HG03575 (cell line): ENCODE data around the gene KANSL1L.

ENCODE experiments used
- ATAC-seq: cut with Tn5 transposase; IDR thresholded peaks from one replicate; pipeline ENCODE4 v1.9.1; 2021; ENCODE audit not compliant: unreplicated experiment, insufficient number of reproducible peaks, low FRiP score; ENCODE audit errors: extremely low read depth

The KANSL1L gene

DNA sequence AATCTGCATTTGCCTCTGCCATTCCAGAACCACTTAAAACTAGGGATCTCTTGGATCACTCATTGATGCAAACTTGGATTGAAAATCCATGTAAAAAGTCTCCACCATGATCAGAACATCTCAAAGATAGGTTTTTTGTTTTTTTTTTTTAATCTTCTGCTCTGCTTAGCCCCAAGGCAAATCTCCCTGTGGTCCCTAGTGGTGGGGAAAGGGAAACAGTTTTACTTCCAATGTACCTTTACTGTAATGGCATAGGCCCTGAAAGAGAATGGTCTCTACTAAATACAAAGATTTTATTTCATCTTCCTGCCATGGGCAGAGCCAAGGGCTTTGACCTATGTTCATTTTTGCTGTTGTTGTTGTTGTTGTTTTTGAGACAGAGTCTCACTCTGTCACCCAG, 78.4 kb downstream of the KANSL1L start:
- ATAC-seq: no peak

DNA sequence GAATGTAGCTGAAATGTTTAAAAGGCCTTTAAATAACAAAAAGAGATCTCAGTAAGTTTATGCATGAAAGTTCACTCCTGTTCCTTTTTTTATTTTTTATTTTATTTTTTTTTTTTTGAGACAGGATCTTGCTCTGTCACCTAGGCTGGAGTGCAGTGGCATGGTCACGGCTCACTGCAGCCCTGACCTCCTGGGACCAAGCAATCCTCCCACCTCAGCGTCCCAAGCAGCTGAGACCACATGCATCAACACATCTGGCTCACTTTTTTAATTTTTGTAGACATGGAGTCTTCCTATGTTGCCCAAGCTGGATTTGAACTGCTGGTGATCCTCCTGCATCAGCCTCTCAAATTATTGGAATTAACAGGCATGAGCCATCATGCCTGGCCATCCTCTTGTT, 84.3 kb downstream of the KANSL1L start:
- ATAC-seq: no peak

DNA sequence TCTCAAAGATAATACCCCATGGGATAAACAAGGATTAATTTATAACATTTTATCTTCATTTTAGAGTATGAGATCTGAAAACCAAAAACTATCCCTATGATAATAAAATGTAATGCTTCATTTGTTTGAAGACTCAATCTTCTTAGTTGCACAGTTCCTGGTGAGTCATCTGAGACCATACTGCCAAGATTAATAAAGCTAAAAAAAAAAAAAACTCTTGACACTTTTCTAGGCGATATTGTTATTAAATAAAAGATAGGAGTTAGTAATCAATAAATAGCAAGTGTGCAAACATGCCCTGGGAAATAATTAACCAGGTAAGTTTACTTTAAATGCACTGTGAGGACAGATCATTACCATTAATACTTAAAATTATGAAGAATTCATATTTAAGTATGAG, 84.9 kb downstream of the KANSL1L start:
- no peak for ATAC-seq

DNA sequence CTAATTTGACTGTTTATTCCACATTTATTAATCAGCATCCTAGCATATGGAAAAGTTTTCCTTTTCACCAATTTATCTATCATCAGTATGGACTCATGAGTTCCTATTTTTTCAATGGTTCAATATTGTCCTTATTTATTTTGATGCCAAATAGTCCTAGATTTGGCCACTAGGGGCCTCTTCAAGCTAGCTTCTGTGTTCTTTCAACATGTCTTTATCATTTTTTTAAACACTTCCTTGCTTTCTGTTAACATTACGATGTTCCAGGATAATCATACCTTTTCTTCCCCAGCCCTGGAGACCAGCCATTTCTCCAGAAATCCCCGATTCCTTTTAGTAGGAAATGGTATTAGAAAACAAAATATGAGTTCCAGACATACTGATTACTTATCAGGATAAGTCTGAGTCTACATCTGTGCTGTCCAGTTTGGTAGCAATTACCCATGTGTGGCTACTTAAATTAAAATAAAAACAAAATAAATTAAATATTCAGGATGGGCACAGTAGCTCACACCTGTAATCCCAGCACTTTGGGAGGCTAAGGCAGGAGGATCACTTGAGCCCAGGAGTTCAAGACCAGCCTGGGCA, 98.2 kb downstream of the KANSL1L start:
- ATAC-seq: peak; percentile 73

DNA sequence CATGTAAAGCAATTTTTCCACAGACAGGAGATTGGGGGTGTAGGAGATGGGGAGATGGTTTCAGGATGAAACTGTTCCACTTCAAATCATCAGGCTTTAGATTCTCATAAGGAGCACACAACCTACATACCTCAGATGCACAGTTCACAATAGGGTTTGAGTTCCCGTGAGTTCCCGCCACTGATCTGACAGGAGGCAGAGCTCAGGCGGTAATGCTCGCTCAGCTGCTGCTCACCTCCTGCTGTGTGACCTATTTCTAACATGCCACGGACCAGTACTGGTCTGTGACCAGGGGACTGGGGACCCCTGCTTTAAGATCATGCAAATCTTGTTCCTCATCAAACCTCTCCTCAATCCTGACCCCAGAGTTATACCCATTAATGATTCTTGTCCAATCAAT, 98.7 kb downstream of the KANSL1L start:
- no peak for ATAC-seq

DNA sequence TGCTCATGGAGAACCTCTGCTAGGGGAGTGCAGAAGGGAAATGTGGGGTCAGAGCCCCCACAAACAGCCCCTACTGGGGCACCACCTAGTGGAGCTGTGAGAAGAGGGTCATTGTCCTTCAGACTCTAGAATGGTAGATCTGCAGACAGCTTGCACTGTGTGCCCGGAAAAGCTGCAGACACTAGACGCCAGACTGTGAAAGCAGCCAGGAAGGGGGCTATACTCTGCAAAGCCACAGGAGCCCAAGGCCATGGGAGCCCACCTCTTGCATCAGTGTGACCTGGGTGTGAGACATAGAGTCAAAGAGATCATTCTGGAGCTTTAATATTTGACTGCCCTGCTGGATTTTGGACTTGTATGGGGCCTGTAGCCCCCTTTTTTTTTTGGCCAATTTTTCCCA, 107.9 kb downstream of the KANSL1L start:
- no peak for ATAC-seq

DNA sequence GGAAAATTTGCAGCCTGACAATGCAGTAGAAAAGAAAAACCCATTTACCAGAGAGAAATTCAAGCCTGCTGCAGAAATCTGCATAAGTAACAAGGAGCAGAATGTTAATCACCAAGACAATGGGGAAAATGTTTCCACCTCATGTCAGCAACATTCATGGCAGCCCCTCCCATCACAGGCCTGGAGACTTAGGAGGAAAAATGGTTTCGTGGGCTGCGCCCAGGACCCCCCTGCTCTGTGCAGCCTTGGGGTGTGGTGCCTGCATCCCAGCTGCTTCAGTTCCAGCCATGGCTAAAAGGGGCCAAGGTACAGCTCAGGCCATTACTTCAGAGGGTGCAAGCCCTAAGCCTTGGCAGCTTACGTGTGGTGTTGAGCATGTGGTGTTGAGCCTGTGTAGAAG, 115.4 kb downstream of the KANSL1L start:
- ATAC-seq: no peak

DNA sequence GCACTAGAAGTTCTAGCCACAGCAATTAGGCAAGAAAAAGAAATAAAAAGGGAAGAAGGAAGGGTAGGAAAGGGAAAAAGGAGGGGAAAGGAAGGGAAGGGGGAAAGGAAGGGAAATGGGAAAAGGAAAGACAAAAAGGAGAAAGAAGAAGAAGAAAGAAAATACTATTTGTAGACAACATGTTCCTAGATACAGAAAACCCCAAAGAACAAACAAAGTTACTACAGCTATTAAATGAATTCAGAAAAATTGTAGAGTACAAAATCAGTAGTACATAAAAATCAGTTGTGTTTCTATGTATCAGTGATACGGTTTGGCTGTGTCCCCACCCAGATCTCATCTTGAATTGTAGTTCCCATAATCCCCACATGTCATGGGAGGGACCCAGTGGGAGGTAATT, 116.5 kb downstream of the KANSL1L start:
- no peak for ATAC-seq

DNA sequence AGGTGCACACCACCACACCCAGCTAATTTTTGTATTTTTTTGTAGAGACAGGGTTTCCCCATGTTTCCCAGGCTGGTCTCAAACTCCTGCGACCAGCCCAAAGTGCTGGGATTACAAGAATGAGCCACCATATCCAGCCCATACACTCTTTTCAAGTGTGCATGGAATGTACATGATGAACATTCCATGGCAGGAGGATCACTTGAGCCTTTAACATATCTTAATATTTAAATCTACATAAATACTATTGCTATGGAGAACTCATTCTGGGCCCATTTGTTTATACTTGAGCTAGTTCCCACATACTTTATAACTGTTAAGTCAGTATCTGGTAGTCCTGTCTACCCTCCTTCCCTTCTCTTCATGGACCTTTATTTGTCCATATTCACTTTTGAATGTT, 120.3 kb downstream of the KANSL1L start:
- no peak for ATAC-seq

DNA sequence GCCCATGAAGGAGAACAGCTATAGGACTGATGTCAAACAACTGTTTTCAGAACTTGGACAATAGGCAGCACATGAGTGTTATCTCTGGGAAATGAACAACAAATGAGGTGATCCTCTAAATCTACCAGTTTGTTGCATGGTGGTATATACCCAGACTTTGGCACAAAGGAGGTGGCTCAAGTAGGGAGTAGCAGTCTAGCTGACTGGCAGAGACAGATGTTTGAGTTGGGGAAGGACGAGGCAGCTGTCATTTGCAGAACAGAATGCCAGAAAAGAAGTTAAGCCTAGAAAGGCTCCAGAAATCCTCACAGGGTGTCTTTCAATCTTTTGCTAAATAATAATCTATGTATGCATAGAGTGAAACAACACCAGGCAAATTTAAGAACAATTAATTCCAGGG, 121.4 kb downstream of the KANSL1L start:
- no peak for ATAC-seq

DNA sequence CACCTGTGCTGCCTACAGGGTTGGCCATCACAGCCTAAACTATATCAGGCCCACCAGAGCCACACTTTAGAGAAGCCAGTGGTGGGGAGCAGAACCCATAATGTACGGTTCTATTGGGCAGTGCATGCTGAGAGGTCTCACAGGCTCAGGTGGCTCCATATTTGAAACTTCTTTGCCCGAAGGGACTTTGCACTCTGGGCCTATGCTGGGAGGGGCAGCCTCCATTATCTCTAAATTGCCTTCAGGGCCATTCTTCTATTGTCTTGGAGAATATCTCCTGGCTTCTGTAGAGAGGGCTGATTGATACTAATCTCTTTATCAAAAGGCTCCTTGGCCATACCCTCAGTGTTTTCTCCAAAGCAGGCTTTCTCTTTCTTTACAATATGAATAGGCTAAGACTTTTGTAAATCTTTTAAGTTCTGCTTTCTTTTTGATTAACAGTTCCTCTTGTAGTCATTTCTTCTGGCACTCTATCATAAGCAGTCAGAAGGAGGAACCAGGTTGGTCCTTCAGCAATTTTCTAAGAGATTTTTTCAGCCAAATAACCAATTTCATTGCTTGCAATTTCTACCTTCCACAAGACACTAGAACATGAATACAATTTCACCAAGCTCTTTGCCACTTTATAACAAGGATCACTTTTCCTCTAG, 124.2 kb downstream of the KANSL1L start:
- ATAC-seq: no peak

DNA sequence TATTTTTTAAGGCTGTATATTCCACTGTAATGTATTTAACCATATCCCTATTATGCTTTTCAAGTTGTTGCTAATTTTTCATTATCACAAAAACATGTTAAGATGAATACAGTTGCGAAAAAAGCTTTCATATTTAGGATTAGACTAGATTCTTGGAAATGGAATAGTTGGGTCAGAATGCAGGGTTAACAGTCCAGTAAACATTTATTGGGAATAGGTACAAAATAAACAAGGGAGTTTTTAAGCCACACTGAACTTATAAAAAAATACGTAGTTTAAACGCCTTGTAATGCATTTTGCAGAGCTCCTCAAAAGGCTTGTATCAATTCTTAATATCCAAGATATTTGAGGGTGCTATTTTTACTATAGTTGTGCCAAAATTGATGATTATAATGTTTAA, 133.1 kb downstream of the KANSL1L start:
- ATAC-seq: no peak

DNA sequence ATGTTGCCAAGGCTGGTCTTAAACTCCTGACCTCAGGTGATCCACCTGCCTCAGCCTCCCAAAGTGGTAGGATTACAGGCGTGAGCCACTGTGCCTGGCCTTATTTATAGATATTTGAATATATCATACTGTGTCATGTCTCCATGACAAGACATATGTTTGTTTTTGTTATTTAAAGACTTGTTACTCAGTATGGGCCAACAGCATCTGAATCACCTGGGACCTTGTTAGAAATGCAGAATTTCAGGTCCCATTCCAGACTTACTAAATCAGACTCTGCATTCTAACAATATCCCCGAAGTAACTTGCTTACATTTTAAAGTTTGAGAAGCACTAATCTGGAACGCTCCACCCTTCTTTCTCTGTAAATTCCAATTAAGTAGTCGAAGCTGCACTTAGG, 135.5 kb downstream of the KANSL1L start:
- no peak for ATAC-seq

DNA sequence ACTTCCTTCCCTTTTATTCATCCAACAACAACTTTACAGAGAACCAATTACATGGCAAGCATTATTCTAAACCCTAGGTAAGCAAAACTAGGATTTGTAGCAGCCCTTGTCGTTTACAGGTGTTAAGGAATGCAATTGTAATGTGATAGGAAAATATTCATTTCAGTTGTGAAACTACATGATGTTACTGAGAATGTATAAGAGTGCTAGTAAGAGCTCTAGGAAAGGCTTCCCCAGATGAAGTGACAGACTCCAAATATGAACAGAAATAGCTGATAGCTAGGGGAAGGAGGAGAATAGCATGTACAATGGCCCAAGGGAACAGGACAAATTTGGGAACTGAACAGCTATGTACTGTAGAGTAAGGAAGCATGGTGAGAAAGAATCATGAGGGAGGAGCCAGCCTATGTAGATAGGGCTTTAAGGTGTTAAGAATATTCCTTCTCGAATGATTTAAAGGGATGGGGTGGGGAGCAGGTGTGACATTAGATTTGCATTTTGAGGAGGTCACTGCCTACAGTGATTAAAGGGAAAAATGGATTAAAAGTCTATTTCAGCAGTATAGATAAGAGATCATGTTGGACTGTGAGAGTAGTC, 137.0 kb downstream of the KANSL1L start:
- no peak for ATAC-seq

DNA sequence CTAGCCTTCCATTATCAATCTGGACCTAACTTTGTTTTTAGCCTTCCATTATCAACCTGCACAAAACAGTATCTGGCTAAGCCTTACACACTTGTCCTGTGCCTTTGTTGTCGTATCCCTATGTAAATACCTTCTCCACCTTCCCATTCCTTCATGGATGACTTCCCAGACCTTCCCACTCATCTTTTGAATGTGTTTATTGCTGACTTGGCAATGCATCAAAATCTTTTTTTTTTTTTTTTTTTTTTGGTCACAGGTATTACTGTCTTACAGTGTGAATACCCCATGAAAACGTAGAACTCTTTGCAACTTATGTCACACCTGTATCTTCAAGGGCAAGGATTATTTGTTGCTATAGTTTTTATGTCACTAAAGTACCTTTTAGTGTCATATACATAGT, 143.0 kb downstream of the KANSL1L start:
- no peak for ATAC-seq

DNA sequence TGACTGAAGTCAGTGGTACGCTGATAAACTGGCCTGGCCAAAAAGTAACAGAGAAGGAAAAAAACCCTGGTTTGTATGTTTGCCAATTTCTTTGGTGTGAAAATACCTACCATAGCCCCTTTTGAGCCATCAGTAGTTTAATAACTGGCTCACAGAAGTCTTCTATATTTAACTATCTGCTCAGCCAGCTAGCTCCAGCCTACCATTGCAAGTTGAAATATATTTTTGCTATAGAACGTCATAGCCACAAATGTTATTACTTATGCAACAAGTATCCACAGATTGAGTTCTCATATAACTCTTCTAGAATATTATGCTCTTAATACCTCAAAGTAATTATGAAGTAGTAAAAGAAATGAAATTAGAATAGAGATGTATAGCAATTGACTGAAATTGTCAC, 143.6 kb downstream of the KANSL1L start:
- no peak for ATAC-seq

DNA sequence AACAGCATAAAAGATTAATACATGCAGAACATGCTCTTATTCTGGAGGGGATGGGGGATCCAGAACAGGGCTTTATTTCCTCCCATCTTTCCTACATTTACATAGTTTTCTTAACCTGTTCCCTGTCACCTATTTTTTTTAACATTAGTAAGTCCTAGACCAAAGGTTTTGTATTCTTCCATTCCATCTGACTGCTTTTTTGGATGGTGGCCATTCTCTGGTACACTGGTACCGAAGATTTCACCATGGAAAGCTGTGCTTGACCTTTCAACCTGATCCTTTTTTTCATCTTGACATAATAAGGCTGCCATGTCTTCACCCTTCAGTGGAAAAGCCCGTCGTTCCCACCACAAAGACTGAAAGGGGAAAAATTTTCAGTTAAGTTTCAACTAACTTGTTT, 148.4 kb downstream of the KANSL1L start:
- no peak for ATAC-seq

DNA sequence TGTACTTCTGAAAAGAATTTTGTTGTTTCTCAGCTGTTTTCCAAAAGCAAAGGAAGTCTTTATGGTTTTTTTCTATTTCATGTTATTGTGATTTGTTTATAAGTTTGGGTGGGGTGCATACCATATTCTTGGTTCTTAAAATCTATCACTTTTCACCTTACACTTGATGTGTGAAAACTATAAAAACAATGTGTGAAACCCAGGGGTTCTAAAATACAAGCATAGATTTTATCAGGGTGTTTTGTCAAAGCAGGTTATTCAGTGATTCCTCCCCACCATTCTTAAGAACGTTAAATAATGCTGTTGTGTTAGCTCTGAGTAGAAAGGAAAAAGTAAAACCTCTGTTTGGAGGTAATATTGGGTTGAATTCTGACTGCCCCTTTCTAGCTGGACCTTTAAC, 151.1 kb downstream of the KANSL1L start:
- no peak for ATAC-seq

DNA sequence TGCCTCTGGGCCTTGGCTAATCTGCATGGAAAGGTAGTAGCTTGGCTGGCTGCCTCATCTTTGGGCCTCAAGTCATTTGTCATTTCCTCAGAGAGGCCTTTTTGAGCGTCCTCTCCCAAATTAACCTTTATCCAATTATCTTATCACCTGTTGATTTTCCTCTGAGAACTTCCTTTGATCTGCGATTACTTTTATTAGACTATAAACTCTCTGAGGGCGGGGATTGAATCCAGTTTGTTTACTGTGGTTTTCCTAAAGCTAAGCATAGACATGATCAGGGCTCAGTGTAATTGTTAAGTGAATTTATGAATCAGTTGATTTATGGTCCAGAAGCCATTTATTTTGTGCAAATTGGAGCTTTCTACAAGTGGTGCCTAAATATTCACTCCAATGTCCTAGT, 161.3 kb downstream of the KANSL1L start:
- no peak for ATAC-seq

DNA sequence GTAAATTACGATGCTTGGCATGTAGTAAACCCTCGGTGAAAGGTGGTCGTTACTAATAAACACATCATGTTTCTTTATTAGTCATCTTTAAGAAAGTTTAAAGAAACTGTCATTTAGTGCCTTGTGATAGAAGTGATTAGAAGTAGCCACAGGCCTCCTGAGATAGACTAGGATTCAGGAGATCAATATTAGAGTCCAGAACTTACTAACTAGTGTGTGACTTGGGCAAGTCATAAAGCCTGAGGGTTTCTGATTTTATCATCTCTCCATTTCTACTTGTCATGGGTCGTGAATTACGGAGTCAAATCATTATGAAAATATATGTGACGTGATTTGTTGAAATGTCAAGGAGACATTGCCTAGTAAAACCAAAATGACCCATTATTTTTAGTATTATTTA, 162.1 kb downstream of the KANSL1L start:
- no peak for ATAC-seq

DNA sequence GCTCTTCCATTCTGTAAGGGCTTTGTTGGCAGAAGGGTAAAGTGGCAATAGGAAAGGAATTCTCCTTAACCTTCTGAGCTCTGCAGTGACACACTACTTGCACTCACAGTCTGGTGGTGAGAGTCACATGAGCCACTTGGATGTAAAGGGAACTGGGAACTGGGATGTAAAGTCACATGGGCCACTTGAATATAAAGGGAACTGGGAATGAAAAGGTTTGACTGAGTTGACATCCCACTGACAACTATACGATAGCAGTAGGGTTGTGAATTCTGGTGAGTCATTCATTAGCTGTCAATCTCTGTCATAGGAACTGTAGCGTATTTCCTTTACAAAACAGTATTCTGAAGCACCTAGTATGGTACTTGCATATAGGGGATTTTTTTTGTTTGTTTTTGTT, 163.3 kb downstream of the KANSL1L start:
- ATAC-seq: no peak
